Neuron (in vitro differentiated cells): Measurements from ENCODE around the gene MUSK.
A peak's percentile ranks its signal among the peaks of the same experiment; 100 is the strongest.

ENCODE experiments used
- H2AFZ ChIP-seq: one replicate; pipeline ENCODE4 v1.6.1; 2013; ENCODE audit warnings: low read depth, mild to moderate bottlenecking, inconsistent platforms, low read length, moderate library complexity
- H3K27me3 ChIP-seq: one replicate; pipeline ENCODE4 v1.6.1; 2013; ENCODE audit warnings: low read length; ENCODE audit not compliant: insufficient read depth
- H3K36me3 ChIP-seq: one replicate; pipeline ENCODE4 v1.6.1; 2013; ENCODE audit warnings: low read length; ENCODE audit not compliant: insufficient read depth
- H3K4me1 ChIP-seq: one replicate; pipeline ENCODE4 v1.6.1; 2013; ENCODE audit warnings: low read length; ENCODE audit not compliant: insufficient read depth
- H3K4me3 ChIP-seq: 2 replicates; pipeline ENCODE4 v1.5.1; 2013; ENCODE audit warnings: mild to moderate bottlenecking, low read length, moderate library complexity
- H3K9me3 ChIP-seq: one replicate; pipeline ENCODE4 v1.6.1; 2013; ENCODE audit warnings: low read length

The MUSK gene

GRCh38 chr9:110752766-110753165, 84.2 kb downstream of the MUSK start:
- peaks cover 4% of the 10 kb centered on the region for H3K4me1 ChIP-seq

GRCh38 chr9:110753731-110754231, 85.2 kb downstream of the MUSK start:
- H2AFZ ChIP-seq = no peak overlapping the region
- H3K27me3 ChIP-seq = no peaks in the 10 kb centered on the region
- no peaks in the 10 kb centered on the region for H3K9me3 ChIP-seq
- H3K4me1 ChIP-seq = peaks cover 4% of the 10 kb centered on the region
- no peaks in the 10 kb centered on the region for H3K36me3 ChIP-seq
- H3K4me3 ChIP-seq = no peak overlapping the region

More at GRCh38 chr9:110752766-110753165, 84.2 kb downstream of the MUSK start:
- H3K36me3 ChIP-seq = no peaks in the 10 kb centered on the region
- H2AFZ ChIP-seq = no peak overlapping the region
- no peak overlapping the region for H3K4me3 ChIP-seq
- no peaks in the 10 kb centered on the region for H3K9me3 ChIP-seq
- no peaks in the 10 kb centered on the region for H3K27me3 ChIP-seq

GRCh38 chr9:110755179-110755578, 86.6 kb downstream of the MUSK start:
- Histone ChIP-seq H3K4me3 (no peak overlapping the region), H3K9me3 (no peaks in the 10 kb centered on the region), H2AFZ (no peak overlapping the region), H3K4me1 (peaks cover 4% of the 10 kb centered on the region), H3K27me3 (no peaks in the 10 kb centered on the region), H3K36me3 (no peaks in the 10 kb centered on the region)

- H3K4me3 ChIP-seq = no peak overlapping the region
- H2AFZ ChIP-seq = no peak overlapping the region
- no peaks in the 10 kb centered on the region for H3K9me3 ChIP-seq
- H3K27me3 ChIP-seq = no peaks in the 10 kb centered on the region
- peaks cover 4% of the 10 kb centered on the region for H3K4me1 ChIP-seq
- H3K36me3 ChIP-seq = no peaks in the 10 kb centered on the region
Observed at GRCh38 chr9:110758201-110758600, 89.6 kb downstream of the MUSK start.

GRCh38 chr9:110762783-110763182, 94.2 kb downstream of the MUSK start:
- Histone ChIP-seq H3K36me3 (no peaks in the 10 kb centered on the region), H3K4me1 (peaks cover 4% of the 10 kb centered on the region), H2AFZ (no peak overlapping the region), H3K9me3 (no peaks in the 10 kb centered on the region), H3K27me3 (no peaks in the 10 kb centered on the region), H3K4me3 (no peak overlapping the region)

- Histone ChIP-seq H3K4me3 (no peak overlapping the region), H3K4me1 (peaks cover 4% of the 10 kb centered on the region), H2AFZ (no peak overlapping the region), H3K9me3 (no peaks in the 10 kb centered on the region), H3K27me3 (no peaks in the 10 kb centered on the region), H3K36me3 (no peaks in the 10 kb centered on the region)
Observed at GRCh38 chr9:110763568-110763967, 95.0 kb downstream of the MUSK start.

GRCh38 chr9:110764006-110764405, 95.4 kb downstream of the MUSK start:
- Histone ChIP-seq H3K36me3 (no peaks in the 10 kb centered on the region), H2AFZ (no peak overlapping the region), H3K9me3 (no peaks in the 10 kb centered on the region), H3K27me3 (no peaks in the 10 kb centered on the region), H3K4me3 (no peak overlapping the region), H3K4me1 (peaks cover 4% of the 10 kb centered on the region)

- Histone ChIP-seq H3K4me3 (no peak overlapping the region), H3K27me3 (no peaks in the 10 kb centered on the region), H3K36me3 (no peaks in the 10 kb centered on the region), H3K9me3 (no peaks in the 10 kb centered on the region), H2AFZ (no peak overlapping the region), H3K4me1 (peaks cover 4% of the 10 kb centered on the region)
Observed at GRCh38 chr9:110765926-110766325, 97.3 kb downstream of the MUSK start.

- no peak overlapping the region for H2AFZ ChIP-seq
- peaks cover 4% of the 10 kb centered on the region for H3K4me1 ChIP-seq
- H3K9me3 ChIP-seq = no peaks in the 10 kb centered on the region
- no peaks in the 10 kb centered on the region for H3K27me3 ChIP-seq
- H3K4me3 ChIP-seq = no peak overlapping the region
- H3K36me3 ChIP-seq = no peaks in the 10 kb centered on the region
Observed at GRCh38 chr9:110767559-110768063, 99.0 kb downstream of the MUSK start.

- Histone ChIP-seq H3K9me3 (no peaks in the 10 kb centered on the region), H2AFZ (no peak overlapping the region), H3K4me3 (no peak overlapping the region), H3K36me3 (no peaks in the 10 kb centered on the region), H3K27me3 (no peaks in the 10 kb centered on the region), H3K4me1 (no peaks in the 10 kb centered on the region)
Observed at GRCh38 chr9:110768886-110769285, 100.3 kb downstream of the MUSK start.

GRCh38 chr9:110769667-110770066, 101.1 kb downstream of the MUSK start:
- Histone ChIP-seq H3K9me3 (no peaks in the 10 kb centered on the region), H3K4me1 (no peaks in the 10 kb centered on the region), H3K4me3 (no peak overlapping the region), H2AFZ (no peak overlapping the region), H3K36me3 (no peaks in the 10 kb centered on the region), H3K27me3 (no peaks in the 10 kb centered on the region)

GRCh38 chr9:110775724-110776123, 107.1 kb downstream of the MUSK start:
- no peak overlapping the region for H3K4me3 ChIP-seq
- H2AFZ ChIP-seq = peak overlapping the region; percentile 54
- H3K27me3 ChIP-seq = no peaks in the 10 kb centered on the region
- H3K4me1 ChIP-seq = peaks cover 12% of the 10 kb centered on the region
- no peaks in the 10 kb centered on the region for H3K36me3 ChIP-seq
- H3K9me3 ChIP-seq = no peaks in the 10 kb centered on the region

- Histone ChIP-seq H3K4me3 (no peak overlapping the region), H3K4me1 (peaks cover 12% of the 10 kb centered on the region), H3K36me3 (no peaks in the 10 kb centered on the region), H3K27me3 (no peaks in the 10 kb centered on the region), H3K9me3 (no peaks in the 10 kb centered on the region), H2AFZ (peak overlapping the region; percentile 54)
Observed at GRCh38 chr9:110776221-110776620, 107.6 kb downstream of the MUSK start.

GRCh38 chr9:110777196-110777875, 108.7 kb downstream of the MUSK start:
- peak overlapping the region; percentile 58 for H2AFZ ChIP-seq
- no peaks in the 10 kb centered on the region for H3K27me3 ChIP-seq
- no peak overlapping the region for H3K4me3 ChIP-seq

More at GRCh38 chr9:110777196-110777875, 108.7 kb downstream of the MUSK start:
- no peaks in the 10 kb centered on the region for H3K36me3 ChIP-seq
- no peaks in the 10 kb centered on the region for H3K9me3 ChIP-seq
- peaks cover 12% of the 10 kb centered on the region for H3K4me1 ChIP-seq
